ENCODE measurements around the gene ADCY4.

DNA sequence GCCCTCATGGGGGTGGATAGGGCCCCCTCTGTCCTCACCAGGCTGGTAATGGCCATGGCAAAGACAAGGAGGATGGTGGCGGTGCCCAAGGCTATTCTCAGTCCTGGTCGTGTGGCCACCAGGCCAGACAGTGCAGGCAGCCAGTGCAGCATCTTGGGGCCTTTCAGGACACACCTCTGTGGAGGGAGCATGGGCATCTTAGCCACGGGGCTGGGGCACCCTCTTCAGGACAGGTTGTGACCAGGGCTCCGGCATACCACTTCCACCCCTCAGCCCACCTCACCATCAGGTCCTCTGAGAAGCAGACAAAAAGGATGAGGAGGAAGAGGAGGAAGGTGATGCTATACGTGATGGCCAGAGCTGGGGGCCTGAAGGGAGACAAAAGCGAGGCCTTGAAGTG is 10.8 kb downstream of the ADCY4 start:
- TF ChIP-seq TCF7 (CRISPR knock-in tag; IDR thresholded peaks at IDR 0.05; ENCODE audit: low read depth) (no peak), ZNF671 (CRISPR knock-in tag; IDR thresholded peaks at IDR 0.05) (no peak), SMAD3 (CRISPR knock-in tag; IDR thresholded peaks at IDR 0.05; ENCODE audit: borderline replicate concordance) (no peak), SP1 (CRISPR knock-in tag; conservative IDR thresholded peaks at IDR 0.05) (no peak), FOXK1 (CRISPR knock-in tag; IDR thresholded peaks at IDR 0.05) (no peak), TEAD1 (CRISPR knock-in tag; IDR thresholded peaks at IDR 0.05) (no peak)
- TF ChIP-seq, protein P1, sequence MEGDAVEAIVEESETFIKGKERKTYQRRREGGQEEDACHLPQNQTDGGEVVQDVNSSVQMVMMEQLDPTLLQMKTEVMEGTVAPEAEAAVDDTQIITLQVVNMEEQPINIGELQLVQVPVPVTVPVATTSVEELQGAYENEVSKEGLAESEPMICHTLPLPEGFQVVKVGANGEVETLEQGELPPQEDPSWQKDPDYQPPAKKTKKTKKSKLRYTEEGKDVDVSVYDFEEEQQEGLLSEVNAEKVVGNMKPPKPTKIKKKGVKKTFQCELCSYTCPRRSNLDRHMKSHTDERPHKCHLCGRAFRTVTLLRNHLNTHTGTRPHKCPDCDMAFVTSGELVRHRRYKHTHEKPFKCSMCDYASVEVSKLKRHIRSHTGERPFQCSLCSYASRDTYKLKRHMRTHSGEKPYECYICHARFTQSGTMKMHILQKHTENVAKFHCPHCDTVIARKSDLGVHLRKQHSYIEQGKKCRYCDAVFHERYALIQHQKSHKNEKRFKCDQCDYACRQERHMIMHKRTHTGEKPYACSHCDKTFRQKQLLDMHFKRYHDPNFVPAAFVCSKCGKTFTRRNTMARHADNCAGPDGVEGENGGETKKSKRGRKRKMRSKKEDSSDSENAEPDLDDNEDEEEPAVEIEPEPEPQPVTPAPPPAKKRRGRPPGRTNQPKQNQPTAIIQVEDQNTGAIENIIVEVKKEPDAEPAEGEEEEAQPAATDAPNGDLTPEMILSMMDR (IDR thresholded peaks at IDR 0.05) = no peak
- TF ChIP-seq, protein P2, sequence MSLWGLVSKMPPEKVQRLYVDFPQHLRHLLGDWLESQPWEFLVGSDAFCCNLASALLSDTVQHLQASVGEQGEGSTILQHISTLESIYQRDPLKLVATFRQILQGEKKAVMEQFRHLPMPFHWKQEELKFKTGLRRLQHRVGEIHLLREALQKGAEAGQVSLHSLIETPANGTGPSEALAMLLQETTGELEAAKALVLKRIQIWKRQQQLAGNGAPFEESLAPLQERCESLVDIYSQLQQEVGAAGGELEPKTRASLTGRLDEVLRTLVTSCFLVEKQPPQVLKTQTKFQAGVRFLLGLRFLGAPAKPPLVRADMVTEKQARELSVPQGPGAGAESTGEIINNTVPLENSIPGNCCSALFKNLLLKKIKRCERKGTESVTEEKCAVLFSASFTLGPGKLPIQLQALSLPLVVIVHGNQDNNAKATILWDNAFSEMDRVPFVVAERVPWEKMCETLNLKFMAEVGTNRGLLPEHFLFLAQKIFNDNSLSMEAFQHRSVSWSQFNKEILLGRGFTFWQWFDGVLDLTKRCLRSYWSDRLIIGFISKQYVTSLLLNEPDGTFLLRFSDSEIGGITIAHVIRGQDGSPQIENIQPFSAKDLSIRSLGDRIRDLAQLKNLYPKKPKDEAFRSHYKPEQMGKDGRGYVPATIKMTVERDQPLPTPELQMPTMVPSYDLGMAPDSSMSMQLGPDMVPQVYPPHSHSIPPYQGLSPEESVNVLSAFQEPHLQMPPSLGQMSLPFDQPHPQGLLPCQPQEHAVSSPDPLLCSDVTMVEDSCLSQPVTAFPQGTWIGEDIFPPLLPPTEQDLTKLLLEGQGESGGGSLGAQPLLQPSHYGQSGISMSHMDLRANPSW (CRISPR knock-in tag; conservative IDR thresholded peaks at IDR 0.05; ENCODE audit: low read depth) = no peak
- TF ChIP-seq, protein P3, sequence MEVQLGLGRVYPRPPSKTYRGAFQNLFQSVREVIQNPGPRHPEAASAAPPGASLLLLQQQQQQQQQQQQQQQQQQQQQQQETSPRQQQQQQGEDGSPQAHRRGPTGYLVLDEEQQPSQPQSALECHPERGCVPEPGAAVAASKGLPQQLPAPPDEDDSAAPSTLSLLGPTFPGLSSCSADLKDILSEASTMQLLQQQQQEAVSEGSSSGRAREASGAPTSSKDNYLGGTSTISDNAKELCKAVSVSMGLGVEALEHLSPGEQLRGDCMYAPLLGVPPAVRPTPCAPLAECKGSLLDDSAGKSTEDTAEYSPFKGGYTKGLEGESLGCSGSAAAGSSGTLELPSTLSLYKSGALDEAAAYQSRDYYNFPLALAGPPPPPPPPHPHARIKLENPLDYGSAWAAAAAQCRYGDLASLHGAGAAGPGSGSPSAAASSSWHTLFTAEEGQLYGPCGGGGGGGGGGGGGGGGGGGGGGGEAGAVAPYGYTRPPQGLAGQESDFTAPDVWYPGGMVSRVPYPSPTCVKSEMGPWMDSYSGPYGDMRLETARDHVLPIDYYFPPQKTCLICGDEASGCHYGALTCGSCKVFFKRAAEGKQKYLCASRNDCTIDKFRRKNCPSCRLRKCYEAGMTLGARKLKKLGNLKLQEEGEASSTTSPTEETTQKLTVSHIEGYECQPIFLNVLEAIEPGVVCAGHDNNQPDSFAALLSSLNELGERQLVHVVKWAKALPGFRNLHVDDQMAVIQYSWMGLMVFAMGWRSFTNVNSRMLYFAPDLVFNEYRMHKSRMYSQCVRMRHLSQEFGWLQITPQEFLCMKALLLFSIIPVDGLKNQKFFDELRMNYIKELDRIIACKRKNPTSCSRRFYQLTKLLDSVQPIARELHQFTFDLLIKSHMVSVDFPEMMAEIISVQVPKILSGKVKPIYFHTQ (CRISPR knock-in tag; IDR thresholded peaks at IDR 0.05) = no peak
- TF ChIP-seq, protein P4, sequence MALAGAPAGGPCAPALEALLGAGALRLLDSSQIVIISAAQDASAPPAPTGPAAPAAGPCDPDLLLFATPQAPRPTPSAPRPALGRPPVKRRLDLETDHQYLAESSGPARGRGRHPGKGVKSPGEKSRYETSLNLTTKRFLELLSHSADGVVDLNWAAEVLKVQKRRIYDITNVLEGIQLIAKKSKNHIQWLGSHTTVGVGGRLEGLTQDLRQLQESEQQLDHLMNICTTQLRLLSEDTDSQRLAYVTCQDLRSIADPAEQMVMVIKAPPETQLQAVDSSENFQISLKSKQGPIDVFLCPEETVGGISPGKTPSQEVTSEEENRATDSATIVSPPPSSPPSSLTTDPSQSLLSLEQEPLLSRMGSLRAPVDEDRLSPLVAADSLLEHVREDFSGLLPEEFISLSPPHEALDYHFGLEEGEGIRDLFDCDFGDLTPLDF (CRISPR knock-in tag; IDR thresholded peaks at IDR 0.05) = no peak
- TF ChIP-seq, protein P5, sequence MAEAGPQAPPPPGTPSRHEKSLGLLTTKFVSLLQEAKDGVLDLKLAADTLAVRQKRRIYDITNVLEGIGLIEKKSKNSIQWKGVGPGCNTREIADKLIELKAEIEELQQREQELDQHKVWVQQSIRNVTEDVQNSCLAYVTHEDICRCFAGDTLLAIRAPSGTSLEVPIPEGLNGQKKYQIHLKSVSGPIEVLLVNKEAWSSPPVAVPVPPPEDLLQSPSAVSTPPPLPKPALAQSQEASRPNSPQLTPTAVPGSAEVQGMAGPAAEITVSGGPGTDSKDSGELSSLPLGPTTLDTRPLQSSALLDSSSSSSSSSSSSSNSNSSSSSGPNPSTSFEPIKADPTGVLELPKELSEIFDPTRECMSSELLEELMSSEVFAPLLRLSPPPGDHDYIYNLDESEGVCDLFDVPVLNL (CRISPR knock-in tag; IDR thresholded peaks at IDR 0.05; ENCODE audit: borderline replicate concordance, low read depth) = no peak
- TF ChIP-seq, protein P6, sequence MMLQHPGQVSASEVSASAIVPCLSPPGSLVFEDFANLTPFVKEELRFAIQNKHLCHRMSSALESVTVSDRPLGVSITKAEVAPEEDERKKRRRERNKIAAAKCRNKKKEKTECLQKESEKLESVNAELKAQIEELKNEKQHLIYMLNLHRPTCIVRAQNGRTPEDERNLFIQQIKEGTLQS (CRISPR knock-in tag; conservative IDR thresholded peaks at IDR 0.05) = no peak
- TF ChIP-seq, protein P7, sequence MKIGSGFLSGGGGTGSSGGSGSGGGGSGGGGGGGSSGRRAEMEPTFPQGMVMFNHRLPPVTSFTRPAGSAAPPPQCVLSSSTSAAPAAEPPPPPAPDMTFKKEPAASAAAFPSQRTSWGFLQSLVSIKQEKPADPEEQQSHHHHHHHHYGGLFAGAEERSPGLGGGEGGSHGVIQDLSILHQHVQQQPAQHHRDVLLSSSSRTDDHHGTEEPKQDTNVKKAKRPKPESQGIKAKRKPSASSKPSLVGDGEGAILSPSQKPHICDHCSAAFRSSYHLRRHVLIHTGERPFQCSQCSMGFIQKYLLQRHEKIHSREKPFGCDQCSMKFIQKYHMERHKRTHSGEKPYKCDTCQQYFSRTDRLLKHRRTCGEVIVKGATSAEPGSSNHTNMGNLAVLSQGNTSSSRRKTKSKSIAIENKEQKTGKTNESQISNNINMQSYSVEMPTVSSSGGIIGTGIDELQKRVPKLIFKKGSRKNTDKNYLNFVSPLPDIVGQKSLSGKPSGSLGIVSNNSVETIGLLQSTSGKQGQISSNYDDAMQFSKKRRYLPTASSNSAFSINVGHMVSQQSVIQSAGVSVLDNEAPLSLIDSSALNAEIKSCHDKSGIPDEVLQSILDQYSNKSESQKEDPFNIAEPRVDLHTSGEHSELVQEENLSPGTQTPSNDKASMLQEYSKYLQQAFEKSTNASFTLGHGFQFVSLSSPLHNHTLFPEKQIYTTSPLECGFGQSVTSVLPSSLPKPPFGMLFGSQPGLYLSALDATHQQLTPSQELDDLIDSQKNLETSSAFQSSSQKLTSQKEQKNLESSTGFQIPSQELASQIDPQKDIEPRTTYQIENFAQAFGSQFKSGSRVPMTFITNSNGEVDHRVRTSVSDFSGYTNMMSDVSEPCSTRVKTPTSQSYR (CRISPR knock-in tag; IDR thresholded peaks at IDR 0.05) = no peak
- TF ChIP-seq, protein P8, sequence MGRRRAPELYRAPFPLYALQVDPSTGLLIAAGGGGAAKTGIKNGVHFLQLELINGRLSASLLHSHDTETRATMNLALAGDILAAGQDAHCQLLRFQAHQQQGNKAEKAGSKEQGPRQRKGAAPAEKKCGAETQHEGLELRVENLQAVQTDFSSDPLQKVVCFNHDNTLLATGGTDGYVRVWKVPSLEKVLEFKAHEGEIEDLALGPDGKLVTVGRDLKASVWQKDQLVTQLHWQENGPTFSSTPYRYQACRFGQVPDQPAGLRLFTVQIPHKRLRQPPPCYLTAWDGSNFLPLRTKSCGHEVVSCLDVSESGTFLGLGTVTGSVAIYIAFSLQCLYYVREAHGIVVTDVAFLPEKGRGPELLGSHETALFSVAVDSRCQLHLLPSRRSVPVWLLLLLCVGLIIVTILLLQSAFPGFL (CRISPR knock-in tag; IDR thresholded peaks at IDR 0.05; ENCODE audit: borderline replicate concordance) = no peak

Measured in WTC11 (cell line).